ENCODE results near the gene NEMP1. TPM values are rescaled to one million over a fixed set of nuclear protein-coding genes. Genes with fewer than 3 reads are reported as not detected.

Gene NEMP1
- total RNA-seq, 1 experiment from 2014 or later, result 36.6 TPM

DNA sequence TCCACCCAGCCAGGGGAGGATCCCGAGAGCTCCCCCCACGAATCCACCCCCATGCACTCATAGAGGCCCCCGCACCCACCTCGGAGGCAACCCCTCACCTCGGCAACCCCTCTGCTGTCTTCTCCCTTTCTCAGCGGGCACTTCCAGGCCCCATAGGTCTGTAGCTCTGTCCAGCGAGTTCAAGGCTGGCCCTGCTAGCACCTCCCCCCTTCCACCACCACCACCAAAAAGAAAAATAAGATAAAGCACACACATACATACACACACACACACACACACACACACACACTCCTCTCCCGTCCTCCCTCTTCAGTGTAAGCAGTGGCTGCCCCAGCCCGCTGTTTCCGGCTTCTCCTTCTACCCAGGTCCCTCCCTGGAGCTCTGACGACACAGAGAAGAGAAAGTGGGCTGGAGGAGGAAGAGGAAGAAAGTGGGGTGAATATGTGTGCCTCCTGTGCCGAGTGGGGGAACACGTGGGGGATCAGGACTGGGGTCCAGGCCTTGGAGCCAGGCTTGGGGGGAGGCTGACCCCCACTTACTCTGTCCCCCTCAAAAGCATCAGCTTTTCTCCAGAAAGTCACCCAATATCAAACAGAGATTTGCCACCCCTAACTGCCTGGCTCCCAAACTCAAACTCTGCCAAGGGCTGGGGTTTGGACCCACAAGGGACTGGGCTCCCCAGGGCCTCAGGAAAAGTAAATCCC is 32.6 kb upstream of the NEMP1 start, which contains the start of gene STAT6:
TSS of gene STAT6 (minus strand) at position 332 of the 704 bp plus-strand sequence. CDS start 3,084 bp downstream, outside the sequence.
- 0 out of 2 replicates have a peak, but pooled peaks cover 8% of the 10 kb centered on the region for H3K36me3 ChIP-seq (ENCODE audit: low read depth)
- peaks cover 25% of the 10 kb centered on the region for H3K4me1 ChIP-seq (replicated peaks; ENCODE audit: insufficient read depth)
- CTCF ChIA-PET, result interaction anchor here (0.5 to 2.5 kb wide), 18 partner anchors 10 to 993 kb away, joined by 3 to 25 read pairs (median 4); partner anchors contain the start of genes NEMP1 and ZC3H10
- POLR2A ChIA-PET (ENCODE audit: unreplicated experiment), result interaction anchor here (0.6 to 2.5 kb wide), 8 partner anchors 9 to 132 kb away, joined by 3 to 28 read pairs (median 11); partner anchors contain the start of genes LRP1, NAB2 and SHMT2
- intact Hi-C loops (cut with micrococcal nuclease; ENCODE audit: unreplicated experiment), result loop anchor here (1.0 to 5.0 kb wide), 3 partner anchors 23 to 354 kb away; no protein-coding TSS in a partner anchor
- H3K9me2 ChIP-seq (ENCODE audit: insufficient read depth), result no peaks in the 10 kb centered on the region
- no peaks in the 10 kb centered on the region for H3K9me3 ChIP-seq (ENCODE audit: insufficient read depth, low read depth)
- peak within 1 kb of the TSS; percentile 81 for H3K4me3 ChIP-seq
- H2AFZ ChIP-seq, result peak within 1 kb of the TSS; percentile 78
- H3K4me2 ChIP-seq, result peak within 1 kb of the TSS; percentile 91
- no peaks in the 10 kb centered on the region for H4K20me1 ChIP-seq (ENCODE audit: insufficient read depth)
- H3K79me2 ChIP-seq (ENCODE audit: low read depth), result peaks cover 21% of the 10 kb centered on the region
- no peak for TF ChIP-seq EZH2 (IDR thresholded peaks at IDR 0.05; ENCODE audit: low read depth)
- TF ChIP-seq, protein P1, sequence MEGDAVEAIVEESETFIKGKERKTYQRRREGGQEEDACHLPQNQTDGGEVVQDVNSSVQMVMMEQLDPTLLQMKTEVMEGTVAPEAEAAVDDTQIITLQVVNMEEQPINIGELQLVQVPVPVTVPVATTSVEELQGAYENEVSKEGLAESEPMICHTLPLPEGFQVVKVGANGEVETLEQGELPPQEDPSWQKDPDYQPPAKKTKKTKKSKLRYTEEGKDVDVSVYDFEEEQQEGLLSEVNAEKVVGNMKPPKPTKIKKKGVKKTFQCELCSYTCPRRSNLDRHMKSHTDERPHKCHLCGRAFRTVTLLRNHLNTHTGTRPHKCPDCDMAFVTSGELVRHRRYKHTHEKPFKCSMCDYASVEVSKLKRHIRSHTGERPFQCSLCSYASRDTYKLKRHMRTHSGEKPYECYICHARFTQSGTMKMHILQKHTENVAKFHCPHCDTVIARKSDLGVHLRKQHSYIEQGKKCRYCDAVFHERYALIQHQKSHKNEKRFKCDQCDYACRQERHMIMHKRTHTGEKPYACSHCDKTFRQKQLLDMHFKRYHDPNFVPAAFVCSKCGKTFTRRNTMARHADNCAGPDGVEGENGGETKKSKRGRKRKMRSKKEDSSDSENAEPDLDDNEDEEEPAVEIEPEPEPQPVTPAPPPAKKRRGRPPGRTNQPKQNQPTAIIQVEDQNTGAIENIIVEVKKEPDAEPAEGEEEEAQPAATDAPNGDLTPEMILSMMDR (conservative IDR thresholded peaks at IDR 0.05), result no peak; the same call in 1 of the 2 replicates
- H3K27me3 ChIP-seq (ENCODE audit: insufficient read depth, low read depth), result no peaks in the 10 kb centered on the region
- peaks cover 22% of the 10 kb centered on the region for H3F3A ChIP-seq (ENCODE audit: insufficient read depth, low read depth)
- DNase-seq, result peak; percentile 59 to 75
- no TSS peak for BruUV-seq (replicated peaks)
- H3K27ac ChIP-seq, result peak within 1 kb of the TSS; percentile 87

DNA sequence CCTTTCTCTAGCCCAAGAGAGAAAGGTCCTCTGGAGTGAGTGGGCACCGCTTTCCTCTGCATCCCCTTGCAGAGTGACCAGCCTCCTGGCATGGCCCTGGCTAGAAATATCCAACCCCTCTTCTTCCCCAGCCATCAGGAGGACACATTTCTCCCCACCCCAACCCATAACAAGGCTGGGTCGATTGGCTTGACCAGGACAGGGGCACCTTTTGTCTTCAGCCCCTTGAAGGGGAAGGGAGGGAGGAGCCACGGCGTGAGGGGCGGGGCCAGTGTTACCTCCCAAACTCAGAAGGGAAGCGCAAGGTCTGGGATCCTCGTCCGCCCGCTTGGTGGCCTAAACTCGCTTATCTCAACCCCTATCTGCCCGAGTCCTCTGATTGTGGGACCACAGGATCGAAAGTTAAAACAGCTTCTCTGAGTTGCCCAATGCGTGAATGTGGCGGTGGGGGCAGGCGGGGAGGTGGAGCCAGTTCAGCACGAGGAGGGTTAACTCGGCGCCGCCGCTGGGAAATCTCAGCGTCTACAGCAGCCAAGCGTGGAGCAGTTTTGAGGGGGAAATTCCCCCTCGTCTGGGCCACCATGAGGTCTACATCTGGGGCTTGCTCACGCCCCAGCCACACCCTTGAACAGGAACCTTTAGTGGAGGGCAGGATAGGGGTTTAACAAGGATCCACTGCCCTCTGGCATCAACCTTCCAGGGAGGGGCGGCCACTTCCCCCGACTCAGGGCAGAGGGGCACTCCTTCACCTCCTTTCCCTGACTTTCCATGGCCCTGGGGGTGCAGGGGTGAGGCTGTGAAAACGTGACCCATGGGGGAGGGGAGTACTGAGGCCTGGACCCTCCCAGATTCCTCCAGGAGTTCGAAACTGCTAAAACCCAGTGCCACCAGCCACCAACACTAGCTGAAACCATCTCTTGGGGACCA is 31.8 kb upstream of the NEMP1 start:
- DNase-seq, result peak; percentile 52 to 55
- ChIA-PET CTCF (interaction anchor here (0.6 to 2.5 kb wide), 4 partner anchors 17 to 109 kb away, joined by 3 to 25 read pairs (median 7); no protein-coding TSS in a partner anchor), POLR2A (ENCODE audit: unreplicated experiment) (interaction anchor here (1.3 to 2.5 kb wide), 2 partner anchors 18 to 22 kb away, joined by 19 to 28 read pairs; partner anchors contain the start of genes LRP1 and NAB2)
- Histone ChIP-seq H3K27ac (peak overlapping the region; percentile 87), H4K20me1 (ENCODE audit: insufficient read depth) (no peaks in the 10 kb centered on the region), H3K9me2 (ENCODE audit: insufficient read depth) (no peaks in the 10 kb centered on the region), H2AFZ (peak overlapping the region; percentile 78), H3F3A (ENCODE audit: insufficient read depth, low read depth) (peaks cover 22% of the 10 kb centered on the region), H3K79me2 (ENCODE audit: low read depth) (peaks cover 21% of the 10 kb centered on the region), H3K4me2 (peak overlapping the region; percentile 91), H3K36me3 (ENCODE audit: low read depth) (0 out of 2 replicates have a peak, but pooled peaks cover 8% of the 10 kb centered on the region), H3K9me3 (ENCODE audit: insufficient read depth, low read depth) (no peaks in the 10 kb centered on the region), H3K27me3 (ENCODE audit: insufficient read depth, low read depth) (no peaks in the 10 kb centered on the region), H3K4me1 (replicated peaks; ENCODE audit: insufficient read depth) (peaks cover 25% of the 10 kb centered on the region), H3K4me3 (peak overlapping the region; percentile 81)
- no peak for TF ChIP-seq EZH2 (IDR thresholded peaks at IDR 0.05; ENCODE audit: low read depth)
- TF ChIP-seq, protein P1 (conservative IDR thresholded peaks at IDR 0.05), result no peak
- intact Hi-C loops (cut with micrococcal nuclease; ENCODE audit: unreplicated experiment), result loop anchor here (1.0 to 5.0 kb wide), 3 partner anchors 22 to 353 kb away; no protein-coding TSS in a partner anchor
- TSS peak; percentile 76 for BruUV-seq (replicated peaks)

Data from PC-9 (cell line).